Psoas muscle (tissue), 8 donors: ENCODE measurements around the gene CCDC30. TPM values are rescaled to one million over a fixed set of nuclear protein-coding genes. Genes with fewer than 3 reads are reported as not detected.

Experiments used
- ATAC-seq, 4 donors: fragments of 200-7000 bp; cut with Tn5 transposase; one replicate each; pipeline ENCODE4 v1.9.1; 2020; ENCODE audit warnings: moderate library complexity in 3 of 4, mild to moderate bottlenecking in 2 of 4
- DNase-seq, 2 donors: peaks; one replicate each; pipeline ENCODE4 v3.0.0-alpha.2; 2020
- H3K27ac ChIP-seq: fragments of 200-600 bp; one replicate; pipeline ENCODE4 v1.8.0; 2022
- H3K27me3 ChIP-seq, 3 donors: fragments of 200-600 bp in 1 of 3; one replicate each; pipeline versions ENCODE4 v1.6.1 to v1.8.0; 2013 to 2022; ENCODE audit warnings: low read length in 2 of 3, mild to moderate bottlenecking in 2 of 3, moderate library complexity in 1 of 3; ENCODE audit not compliant: insufficient read depth in 3 of 3
- H3K36me3 ChIP-seq, 2 donors: fragments of 200-600 bp in 1 of 2; one replicate each; pipeline versions ENCODE4 v1.6.1 to v1.8.0; 2013 to 2022; ENCODE audit warnings: low read depth in 1 of 2, mild to moderate bottlenecking in 1 of 2, moderate library complexity in 1 of 2; ENCODE audit not compliant: insufficient read depth in 1 of 2
- H3K4me1 ChIP-seq: fragments of 200-600 bp; one replicate; pipeline ENCODE4 v1.8.0; 2022
- H3K4me3 ChIP-seq: fragments of 200-600 bp; one replicate; pipeline ENCODE4 v1.8.0; 2022; ENCODE audit warnings: mild to moderate bottlenecking
- H3K9me3 ChIP-seq: fragments of 200-600 bp; one replicate; pipeline ENCODE4 v1.8.0; 2022
- CTCF ChIP-seq: fragments of 200-600 bp; IDR thresholded peaks from one replicate; pipeline ENCODE4 v1.8.0; 2022; ENCODE audit warnings: antibody characterized with exemption
- WGBS, 3 donors: extraction: QIAGEN DNeasy Blood & Tissue Kit; methylation state at CpG; one replicate each; pipeline versions ENCODE4 v1.1.6 to v1.1.7; 2013; 5-methylcytosine and 5-hydroxymethylcytosine counted together
- intact Hi-C, 2 donors: fragments of 100-400 bp; cut with DNase I; formaldehyde crosslinking; loops; one replicate each; pipeline versions ENCODE4 v1.11.0 to v1.14.2; 2022
- polyA plus RNA-seq, 3 donors: library from polyadenylated mRNA; stranded (reverse); fragments of 200-250 nt; gene quantifications; one replicate each; pipeline ENCODE4 v1.2.3, GENCODE V29; 2013
- total RNA-seq, 4 donors: library from RNA; stranded (reverse); fragmentation: NEBNext Ultra II Directional in 2 of 4; extraction: Animal tissue kit (Norgen Biotek cat#: 25700) in 2 of 4; gene quantifications; one replicate each; pipeline versions ENCODE4 v1.2.1 to v1.2.4, GENCODE V29; 2021 to 2023
- donor health status: healthy with polysubstance abuse.
- donor health status: DM: no; HTN: no; CAD: no; lungs with moderate emphysema.
- donor health status: Bipolar disorder and iron deficiency.
- donor health status: healthy.
- donor health status: DM: yes; HTN: yes; CAD: no.
- donor health status: DM: no; HTN: no; CAD: no.
- donor health status: DM: no; HTN: no; CAD: no.
- donor health status: DM: yes; HTN: yes; CAD: no.

CCDC30 gene
- total and polyA plus RNA-seq, 7 donors, result 0.39 to 1.2 (median 0.92) TPM

GRCh38 chr1:42551180-42551579 lies 88.1 kb downstream of the CCDC30 start:
- no peaks in the 10 kb centered on the region for H3K4me1 ChIP-seq
- no peaks in the 10 kb centered on the region for H3K36me3 ChIP-seq
- WGBS, 3 donors, result 80 to 87% (median 86%) methylated on average over 3 of the region's 3 CpGs
- H3K9me3 ChIP-seq, result no peaks in the 10 kb centered on the region
- no peaks in the 10 kb centered on the region for H3K27me3 ChIP-seq
- ATAC-seq, result no peak
- H3K4me3 ChIP-seq, result no peak overlapping the region
- H3K27ac ChIP-seq, result no peak overlapping the region
- TF ChIP-seq CTCF, result no peak
- no peak for DNase-seq
- intact Hi-C loops, result no loop called here

GRCh38 chr1:42551590-42551989 lies 88.5 kb downstream of the CCDC30 start:
- intact Hi-C loops, result no loop called here
- no peaks in the 10 kb centered on the region for H3K27me3 ChIP-seq
- H3K27ac ChIP-seq, result no peak overlapping the region
- 85 to 87% (median 85%) methylated on average over 3 of the region's 3 CpGs for WGBS, 3 donors
- no peaks in the 10 kb centered on the region for H3K4me1 ChIP-seq
- TF ChIP-seq CTCF, result no peak
- H3K36me3 ChIP-seq, result no peaks in the 10 kb centered on the region
- H3K4me3 ChIP-seq, result no peak overlapping the region
- no peaks in the 10 kb centered on the region for H3K9me3 ChIP-seq
- DNase-seq (no peak), ATAC-seq (no peak)

GRCh38 chr1:42552636-42553035 lies 89.5 kb downstream of the CCDC30 start:
- intact Hi-C loops, result no loop called here

GRCh38 chr1:42557230-42557851 lies 94.3 kb downstream of the CCDC30 start:
- intact Hi-C loops, result no loop called here
- WGBS, 3 donors, result 97 to 98% (median 98%) methylated on average over 1 of the region's 1 CpG
- no peaks in the 10 kb centered on the region for H3K27me3 ChIP-seq
- DNase-seq (no peak), ATAC-seq (no peak)
- H3K27ac ChIP-seq, result no peak overlapping the region
- H3K36me3 ChIP-seq, result no peaks in the 10 kb centered on the region
- no peaks in the 10 kb centered on the region for H3K4me1 ChIP-seq
- no peaks in the 10 kb centered on the region for H3K9me3 ChIP-seq
- no peak for TF ChIP-seq CTCF
- H3K4me3 ChIP-seq, result no peak overlapping the region

More at GRCh38 chr1:42552636-42553035, 89.5 kb downstream of the CCDC30 start:
- H3K9me3 ChIP-seq, result no peaks in the 10 kb centered on the region
- H3K4me3 ChIP-seq, result no peak overlapping the region
- ATAC-seq, result no peak
- no peaks in the 10 kb centered on the region for H3K36me3 ChIP-seq
- 64 to 78% (median 77%) methylated on average over 4 of the region's 4 CpGs for WGBS, 3 donors
- H3K27me3 ChIP-seq, result no peaks in the 10 kb centered on the region
- H3K4me1 ChIP-seq, result no peaks in the 10 kb centered on the region
- H3K27ac ChIP-seq, result no peak overlapping the region
- DNase-seq, result no peak
- no peak for TF ChIP-seq CTCF

- no peak for ATAC-seq
- no peaks in the 10 kb centered on the region for H3K4me1 ChIP-seq
- no peak for TF ChIP-seq CTCF
- no peak overlapping the region for H3K27ac ChIP-seq
- no peak overlapping the region for H3K4me3 ChIP-seq
- no peaks in the 10 kb centered on the region for H3K36me3 ChIP-seq
- intact Hi-C loops, result no loop called here
- DNase-seq, result no peak
- H3K27me3 ChIP-seq, result no peaks in the 10 kb centered on the region
- no peaks in the 10 kb centered on the region for H3K9me3 ChIP-seq
Observed at GRCh38 chr1:42567038-42567437, 104.0 kb downstream of the CCDC30 start.
